ENCODE measurements around the gene RNF34.

DNA sequence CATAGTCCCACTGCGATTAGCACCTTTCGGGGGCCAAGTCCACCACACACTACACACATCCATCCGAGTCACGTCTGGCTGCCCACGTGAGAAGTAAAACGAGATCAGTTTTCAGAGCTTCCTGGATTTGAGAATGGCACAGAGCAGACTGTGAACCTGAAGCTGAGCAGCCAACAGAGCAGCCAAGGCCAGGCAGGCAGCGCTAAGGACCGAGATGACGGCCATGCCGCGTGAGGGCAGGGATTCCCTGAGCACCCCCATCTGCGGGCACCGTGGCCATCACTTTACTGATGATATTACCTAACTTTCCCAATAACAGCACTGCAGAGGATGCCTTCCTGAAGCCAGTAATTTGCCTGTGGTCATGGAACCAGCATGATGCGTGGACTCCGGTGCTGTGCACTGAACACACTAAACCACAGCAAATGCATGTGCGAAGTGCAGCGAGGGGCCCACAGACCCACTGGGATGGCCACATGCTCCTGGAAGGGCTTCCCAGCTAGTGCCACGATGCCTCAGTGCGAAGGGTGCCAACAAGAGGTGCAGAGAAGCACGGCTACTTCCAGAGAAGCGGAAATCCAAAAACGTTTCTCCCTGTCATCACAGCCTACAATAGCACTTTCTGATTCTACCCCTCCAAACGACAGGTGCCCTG, 56.0 kb downstream of the RNF34 start:
- TF ChIP-seq EP300 (IDR thresholded peaks at IDR 0.05; ENCODE audit: low read depth): no peak
- TF ChIP-seq, protein P1, sequence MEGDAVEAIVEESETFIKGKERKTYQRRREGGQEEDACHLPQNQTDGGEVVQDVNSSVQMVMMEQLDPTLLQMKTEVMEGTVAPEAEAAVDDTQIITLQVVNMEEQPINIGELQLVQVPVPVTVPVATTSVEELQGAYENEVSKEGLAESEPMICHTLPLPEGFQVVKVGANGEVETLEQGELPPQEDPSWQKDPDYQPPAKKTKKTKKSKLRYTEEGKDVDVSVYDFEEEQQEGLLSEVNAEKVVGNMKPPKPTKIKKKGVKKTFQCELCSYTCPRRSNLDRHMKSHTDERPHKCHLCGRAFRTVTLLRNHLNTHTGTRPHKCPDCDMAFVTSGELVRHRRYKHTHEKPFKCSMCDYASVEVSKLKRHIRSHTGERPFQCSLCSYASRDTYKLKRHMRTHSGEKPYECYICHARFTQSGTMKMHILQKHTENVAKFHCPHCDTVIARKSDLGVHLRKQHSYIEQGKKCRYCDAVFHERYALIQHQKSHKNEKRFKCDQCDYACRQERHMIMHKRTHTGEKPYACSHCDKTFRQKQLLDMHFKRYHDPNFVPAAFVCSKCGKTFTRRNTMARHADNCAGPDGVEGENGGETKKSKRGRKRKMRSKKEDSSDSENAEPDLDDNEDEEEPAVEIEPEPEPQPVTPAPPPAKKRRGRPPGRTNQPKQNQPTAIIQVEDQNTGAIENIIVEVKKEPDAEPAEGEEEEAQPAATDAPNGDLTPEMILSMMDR (IDR thresholded peaks at IDR 0.05): no peak
- no peak for TF ChIP-seq POLR2AphosphoS5 (IDR thresholded peaks at IDR 0.05)
- TF ChIP-seq POLR2A (IDR thresholded peaks at IDR 0.05): no peak
